GM19043 (cell line): ENCODE measurements around the gene ARG1.
A peak's percentile ranks its signal among the peaks of the same experiment; 100 is the strongest.

Experiments used
- ATAC-seq: cut with Tn5 transposase; IDR thresholded peaks from one replicate; pipeline ENCODE4 v1.9.1; 2021; ENCODE audit warnings: low read depth; ENCODE audit not compliant: unreplicated experiment

The ARG1 gene

DNA sequence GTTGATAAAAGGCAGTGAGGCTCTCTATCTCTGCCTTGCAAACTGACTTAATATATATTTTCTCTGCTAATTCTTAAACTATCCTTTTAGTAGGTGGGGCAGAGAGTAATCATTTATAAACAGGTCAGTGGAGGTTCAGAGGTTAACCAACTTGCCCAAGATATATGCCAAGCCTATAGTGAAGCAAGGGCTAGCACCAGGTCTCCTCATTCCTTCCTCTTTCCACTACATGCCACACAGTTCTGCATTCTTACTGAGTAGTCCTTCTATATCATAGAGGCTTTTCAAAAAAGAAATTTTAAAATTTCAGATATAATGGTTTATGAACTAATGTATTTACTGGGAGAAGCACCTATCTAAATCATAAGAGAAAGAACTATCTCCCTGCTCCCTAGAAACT lies 8.5 kb downstream of the ARG1 start:
- ATAC-seq: no peak

DNA sequence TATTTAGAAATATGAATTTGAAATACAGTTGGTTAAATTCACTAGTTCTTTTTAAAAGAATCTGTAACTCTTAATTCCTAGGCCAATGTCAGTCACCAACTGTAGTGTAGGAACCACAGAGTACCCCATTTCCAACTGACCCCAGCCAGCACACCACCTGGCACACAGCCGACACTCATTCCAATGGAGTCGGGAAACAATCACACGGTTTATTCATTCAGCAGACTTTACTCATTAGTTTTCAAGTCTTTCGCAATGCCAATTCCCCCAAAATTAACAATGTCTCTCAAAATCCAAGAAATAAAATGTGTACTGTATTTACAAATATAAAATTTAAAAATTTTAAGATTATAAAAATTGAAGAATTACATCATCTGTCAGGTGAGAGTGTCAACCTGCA lies 13.5 kb downstream of the ARG1 start:
- no peak for ATAC-seq

DNA sequence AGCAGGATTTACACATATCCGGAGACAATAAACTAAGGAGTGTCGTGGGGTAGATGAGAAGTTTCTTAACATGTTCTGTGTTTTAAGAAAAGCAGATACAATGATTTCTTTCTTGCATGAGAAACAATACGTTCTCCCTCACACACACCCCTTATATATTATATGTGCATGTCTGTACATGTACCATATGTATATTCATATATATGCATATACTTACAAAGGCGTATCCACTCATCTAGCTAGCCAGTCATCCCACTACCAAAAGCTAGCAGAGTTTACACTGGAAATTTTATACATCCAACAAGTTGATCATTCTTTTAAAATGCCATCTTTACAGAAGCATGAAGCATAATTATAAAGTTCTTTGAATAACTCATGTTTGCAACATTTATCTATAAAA lies 14.9 kb downstream of the ARG1 start:
- ATAC-seq: no peak

DNA sequence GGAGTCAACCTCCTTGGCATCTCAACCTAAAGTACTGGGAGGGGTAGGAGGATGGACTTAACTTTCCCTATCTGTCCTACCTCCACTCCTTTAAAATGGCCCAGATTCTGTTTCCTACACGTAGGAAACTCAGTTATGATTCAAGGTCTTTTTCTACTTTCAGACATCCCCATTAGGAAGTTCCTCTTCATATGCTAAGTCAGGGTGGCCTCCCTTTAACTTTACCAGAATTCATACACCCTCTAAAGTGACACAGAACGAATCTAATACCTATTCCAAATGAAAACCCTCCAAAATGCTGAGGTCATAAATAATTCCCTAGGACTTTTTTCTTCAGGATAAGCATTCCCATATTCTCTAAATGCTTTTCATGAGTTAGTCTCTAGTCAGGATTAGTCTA lies 15.6 kb downstream of the ARG1 start:
- no peak for ATAC-seq

DNA sequence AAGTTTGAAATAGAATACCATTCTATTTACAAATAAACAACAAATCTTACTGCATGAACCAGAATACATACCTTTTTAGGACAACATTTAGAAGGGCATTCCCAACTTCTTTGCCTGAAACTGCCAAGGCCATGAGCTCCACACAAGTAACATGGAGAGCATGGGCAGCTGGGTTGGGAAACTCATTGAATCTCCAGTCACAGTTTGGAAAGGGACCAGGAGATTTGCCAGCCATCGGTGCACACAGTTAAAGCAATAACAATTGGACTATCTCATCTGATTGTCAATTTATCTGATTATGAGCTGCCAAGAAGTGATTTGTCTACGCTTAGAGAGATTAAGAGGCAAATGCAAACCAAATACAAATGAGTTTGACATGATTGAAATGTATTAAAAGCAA lies 19.9 kb downstream of the ARG1 start:
- ATAC-seq: no peak

DNA sequence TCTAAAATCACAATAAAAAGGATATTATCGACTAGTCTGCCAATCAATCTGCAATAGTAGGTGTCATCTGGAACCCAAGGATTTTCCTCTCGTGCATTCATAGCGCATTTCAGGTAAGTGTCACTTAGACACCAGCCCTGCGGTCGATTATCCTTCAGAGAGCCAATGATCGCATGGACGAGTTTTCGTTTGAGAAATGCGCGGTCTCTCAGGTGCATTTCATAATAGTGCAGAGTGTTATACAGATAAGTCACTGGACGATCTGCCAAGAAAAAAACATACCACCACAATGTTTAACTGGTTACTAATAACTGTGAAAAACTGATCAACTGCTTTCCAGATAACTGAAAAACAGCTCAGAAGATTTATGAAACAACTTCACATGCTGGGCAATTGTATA lies 21.0 kb downstream of the ARG1 start:
- ATAC-seq: no peak

DNA sequence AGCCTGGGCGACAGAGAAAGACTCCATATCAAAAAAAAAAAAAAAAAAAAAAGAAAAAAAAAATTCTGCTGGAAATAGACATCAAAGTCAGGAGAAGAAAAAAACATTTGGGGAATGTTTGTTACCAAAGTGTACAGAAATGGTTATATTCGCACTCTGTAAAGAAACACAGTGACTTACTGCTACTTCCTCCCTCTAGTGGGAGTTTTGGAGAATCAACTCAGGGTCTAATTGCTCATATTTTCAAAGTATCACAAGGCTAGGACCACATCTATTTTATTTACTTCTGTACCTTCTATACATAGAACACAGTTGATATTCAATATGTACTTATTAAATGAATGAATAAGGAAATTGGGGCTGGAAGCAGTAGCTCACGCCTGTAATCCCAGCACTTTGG lies 24.4 kb downstream of the ARG1 start:
- no peak for ATAC-seq

DNA sequence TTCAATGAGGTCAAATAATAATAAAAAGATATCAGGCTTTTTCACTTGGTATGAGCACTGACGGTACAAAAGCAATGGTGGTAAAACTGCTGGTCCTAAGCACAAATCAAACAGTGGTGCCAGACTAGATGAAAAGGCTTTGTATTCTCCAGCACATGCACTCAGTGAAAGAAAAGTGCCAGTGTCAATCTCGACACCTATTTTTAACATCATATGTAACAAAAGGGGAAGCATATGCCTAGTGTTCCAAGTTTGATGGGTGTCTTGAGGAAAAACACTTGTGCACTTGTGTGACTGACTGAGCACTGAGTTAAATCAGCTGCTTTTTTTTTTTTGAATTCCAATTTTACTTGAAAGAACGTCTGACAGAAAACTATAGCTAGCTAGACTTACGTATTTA lies 27.7 kb downstream of the ARG1 start:
- no peak for ATAC-seq

DNA sequence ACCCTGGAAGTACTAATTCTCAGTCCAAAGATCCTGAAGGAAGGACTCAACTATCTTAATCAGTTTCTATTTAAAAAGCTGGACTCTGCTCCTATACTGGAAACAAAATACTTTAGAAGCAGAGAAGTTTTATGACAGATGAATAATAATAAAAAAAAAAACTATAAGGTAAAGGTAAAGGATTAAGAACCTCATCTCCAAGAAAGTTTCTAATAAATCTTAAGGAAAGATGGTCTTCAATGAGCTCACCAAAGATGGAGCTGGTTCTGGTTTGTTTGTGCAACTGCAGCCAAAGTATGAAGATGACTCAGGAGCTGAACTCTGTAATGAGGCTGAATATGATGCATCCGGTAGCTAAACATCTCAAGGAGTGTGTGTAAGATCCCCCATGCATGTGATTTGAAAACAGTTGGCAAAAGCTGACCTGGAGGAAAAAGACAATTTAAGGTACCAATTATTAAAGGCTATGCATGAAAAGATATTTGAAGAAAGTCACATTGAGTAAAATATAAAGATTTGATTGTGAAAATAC lies 29.8 kb downstream of the ARG1 start:
- no peak for ATAC-seq

DNA sequence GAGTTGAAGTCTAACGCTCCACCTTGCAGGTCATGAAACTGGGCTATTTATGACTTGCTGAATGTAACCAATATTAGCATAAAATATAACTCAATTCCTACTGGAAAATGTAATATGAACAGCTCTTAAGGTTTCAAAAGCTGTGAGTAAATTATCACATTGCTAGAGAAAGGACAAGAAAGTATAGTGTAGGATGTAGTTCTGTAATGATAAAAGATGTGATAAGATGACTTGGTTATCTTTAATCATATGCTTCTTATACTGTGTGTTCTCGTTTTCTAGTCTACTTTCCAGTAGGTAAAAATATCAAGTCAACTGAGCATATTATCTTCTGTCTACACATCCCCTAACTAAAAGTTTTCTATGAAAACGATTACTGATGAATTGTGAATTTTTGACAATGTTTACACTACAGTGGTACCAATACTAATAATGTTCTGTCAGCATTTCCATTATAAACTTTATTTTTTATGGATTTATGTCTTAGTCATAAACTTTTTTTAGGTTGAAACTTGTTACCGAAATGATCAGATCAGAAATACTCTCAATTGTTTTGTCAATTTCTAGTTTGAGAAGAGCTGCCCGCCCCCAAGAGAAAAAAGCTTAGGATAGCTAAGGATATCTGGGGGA lies 40.4 kb downstream of the ARG1 start:
- ATAC-seq: no peak

DNA sequence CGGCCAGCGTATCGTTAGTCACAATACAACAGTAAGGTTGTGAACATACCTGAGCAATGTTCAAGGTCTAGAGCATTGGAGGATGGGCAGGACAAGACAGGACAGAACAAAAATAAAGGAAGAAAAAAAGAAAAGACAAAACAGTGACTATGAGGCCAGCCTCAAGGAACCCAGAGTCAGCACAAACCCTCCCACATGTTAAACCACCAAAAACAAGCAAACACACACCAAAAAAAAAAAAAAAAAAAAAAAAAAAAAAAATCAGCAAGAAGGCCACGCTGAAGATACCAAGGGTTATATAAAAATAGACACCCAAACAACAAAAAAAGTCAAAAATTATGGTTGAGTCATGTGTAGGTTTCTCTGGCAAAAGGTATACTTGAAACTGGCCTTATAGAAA lies 42.2 kb downstream of the ARG1 start:
- ATAC-seq: no peak

DNA sequence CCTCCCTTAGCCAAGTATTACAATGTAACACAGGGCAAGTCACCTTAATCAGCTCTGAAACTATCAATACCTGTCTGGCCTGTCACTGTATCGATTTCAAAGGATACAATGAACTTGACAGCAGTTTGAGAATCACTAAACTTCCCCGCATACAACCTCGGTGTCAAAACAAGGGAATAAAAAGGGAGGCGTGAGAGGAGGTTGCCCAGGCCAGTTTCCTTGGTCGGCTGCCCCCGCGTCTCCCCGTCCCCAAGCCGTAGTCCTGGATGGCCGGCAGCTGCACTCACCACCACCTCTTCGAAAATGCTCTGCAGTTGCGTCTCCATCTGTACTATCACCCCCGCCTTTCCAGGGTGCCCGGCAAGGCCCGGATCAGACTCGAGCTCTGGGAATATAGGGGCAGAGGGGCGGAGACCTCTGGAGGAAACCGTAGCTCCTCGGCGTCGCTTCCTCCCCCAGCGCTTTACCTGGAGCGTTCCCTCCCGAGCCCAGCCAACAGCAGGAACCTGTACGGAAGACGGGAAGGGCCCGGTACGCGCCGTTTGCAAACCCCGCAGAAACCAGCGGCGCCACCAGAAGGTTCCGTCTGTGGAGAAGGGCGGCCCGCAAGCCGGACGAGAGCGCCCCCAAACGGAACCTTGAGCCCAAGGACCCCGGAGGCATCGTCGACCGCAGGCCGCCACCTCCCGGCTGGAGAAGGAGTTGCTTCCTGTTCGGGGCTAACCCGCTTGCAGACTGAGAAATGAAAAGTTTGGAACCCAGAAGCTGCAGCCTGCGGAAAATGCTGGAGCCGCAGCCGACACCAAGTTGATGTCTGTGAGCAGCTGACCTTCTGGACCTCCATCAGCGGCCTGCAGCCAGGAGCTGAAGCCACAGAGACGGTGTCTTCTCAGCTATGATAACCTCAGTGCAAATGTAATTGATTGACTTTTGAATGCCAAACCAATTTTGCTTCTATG lies 55.0 kb downstream of the ARG1 start, which contains the start of gene MED23:
Gene MED23 (minus strand): TSS at position 519 of the 959 bp plus-strand sequence. CDS start 193 bp downstream, at position 326.
- peak; percentile 98 for ATAC-seq

DNA sequence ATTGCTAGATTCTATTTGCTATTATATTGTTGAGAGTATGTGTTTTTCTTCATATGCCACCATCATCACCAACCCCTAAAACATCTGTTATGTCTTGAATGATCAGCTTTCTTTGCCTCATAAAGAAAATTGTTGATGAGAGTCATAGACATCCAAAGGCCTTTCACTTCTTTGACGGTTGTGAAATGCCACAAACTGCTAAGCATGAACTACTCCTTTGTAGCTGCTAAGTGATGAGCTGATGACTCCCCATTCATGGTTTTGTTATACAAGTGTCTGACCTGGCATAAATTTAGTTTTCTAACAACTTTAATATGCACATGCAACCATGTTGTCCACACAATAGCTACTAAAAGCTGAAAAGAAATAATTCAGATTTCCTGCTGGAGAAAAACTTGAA lies 55.7 kb downstream of the ARG1 start:
- ATAC-seq: no peak

DNA sequence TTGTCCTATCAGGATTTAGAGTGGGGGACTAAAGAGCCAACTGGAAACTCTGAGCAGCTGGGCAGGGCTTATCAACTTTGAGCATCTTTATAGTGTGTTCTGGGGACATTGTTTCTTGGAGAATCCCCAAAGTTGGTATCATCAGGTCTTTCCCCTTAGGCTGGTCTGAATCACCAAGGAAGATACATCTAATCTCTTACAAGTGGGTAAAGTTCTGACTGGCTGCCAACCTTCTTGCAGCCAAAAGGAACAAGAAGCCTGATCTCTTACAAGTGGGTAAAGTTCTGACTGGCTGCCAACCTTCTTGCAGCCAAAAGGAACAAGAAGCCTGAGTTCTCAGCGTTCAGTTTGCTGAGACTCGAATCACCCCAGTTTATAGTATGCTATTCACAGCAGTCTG lies 56.6 kb downstream of the ARG1 start:
- no peak for ATAC-seq

DNA sequence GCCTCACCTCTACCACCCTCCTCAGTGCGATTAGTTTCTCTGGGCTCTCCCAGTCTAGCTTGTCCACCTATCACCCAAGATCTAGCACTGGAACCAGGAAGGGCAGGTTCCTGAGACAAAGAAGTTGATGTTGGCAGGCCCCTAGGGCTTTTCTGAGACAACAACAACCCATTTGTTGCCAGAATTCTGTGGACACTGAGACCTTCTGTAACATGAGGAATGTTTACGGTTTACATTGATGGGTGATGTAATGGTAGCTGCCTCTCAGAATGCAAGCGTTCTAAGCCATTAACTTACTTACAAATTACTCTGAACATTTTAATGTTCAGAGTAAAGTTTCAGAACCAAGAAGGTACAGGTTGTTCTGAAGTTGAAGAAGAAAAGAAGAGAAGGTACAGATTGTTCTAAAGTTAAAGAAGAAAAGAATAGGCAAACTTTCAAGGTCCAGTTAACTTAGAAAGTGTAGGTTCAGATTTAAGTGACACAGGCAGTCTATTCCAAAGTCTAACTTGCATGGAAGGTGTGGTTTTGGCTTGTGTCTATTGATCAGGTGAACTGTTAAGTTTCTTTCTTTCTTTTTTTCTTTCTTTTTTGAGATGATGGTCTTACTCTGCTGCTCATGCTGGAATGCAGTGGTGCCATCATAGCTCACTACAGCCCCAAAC lies 58.7 kb downstream of the ARG1 start:
- ATAC-seq: no peak
